ENCODE measurements around the gene SLC10A1.

The SLC10A1 gene

DNA sequence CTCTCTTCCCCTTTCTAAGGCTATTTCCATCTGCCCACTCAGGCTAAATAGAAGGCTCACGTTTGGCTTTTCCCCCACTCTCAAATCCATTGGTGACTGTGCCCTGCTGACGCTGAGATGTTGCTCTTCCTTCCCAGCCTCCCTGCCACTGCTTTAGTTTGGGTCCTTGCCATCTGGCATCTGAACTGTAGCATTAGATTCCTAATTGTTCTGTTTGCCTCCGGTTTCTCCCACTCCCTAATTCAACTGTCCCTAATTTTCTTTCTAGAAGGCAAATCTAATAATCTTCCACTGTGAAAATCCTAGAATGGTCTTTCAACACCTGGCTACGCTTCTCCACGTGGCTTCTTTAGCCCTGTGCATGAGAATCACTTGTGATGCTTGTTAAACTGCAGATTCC is 44.6 kb upstream of the SLC10A1 start:
- no peak overlapping the region for H3K4me3 ChIP-seq (replicated peaks; ENCODE audit: low read depth, low read length)
- DNase-seq (ENCODE audit: extremely low read depth, insufficient read length): no peak
- H3K27me3 ChIP-seq (replicated peaks; ENCODE audit: control insufficient read depth, insufficient read depth, low read length): no peaks in the 10 kb centered on the region; the same call in 1 of the 2 replicates
- TF ChIP-seq, protein P1, sequence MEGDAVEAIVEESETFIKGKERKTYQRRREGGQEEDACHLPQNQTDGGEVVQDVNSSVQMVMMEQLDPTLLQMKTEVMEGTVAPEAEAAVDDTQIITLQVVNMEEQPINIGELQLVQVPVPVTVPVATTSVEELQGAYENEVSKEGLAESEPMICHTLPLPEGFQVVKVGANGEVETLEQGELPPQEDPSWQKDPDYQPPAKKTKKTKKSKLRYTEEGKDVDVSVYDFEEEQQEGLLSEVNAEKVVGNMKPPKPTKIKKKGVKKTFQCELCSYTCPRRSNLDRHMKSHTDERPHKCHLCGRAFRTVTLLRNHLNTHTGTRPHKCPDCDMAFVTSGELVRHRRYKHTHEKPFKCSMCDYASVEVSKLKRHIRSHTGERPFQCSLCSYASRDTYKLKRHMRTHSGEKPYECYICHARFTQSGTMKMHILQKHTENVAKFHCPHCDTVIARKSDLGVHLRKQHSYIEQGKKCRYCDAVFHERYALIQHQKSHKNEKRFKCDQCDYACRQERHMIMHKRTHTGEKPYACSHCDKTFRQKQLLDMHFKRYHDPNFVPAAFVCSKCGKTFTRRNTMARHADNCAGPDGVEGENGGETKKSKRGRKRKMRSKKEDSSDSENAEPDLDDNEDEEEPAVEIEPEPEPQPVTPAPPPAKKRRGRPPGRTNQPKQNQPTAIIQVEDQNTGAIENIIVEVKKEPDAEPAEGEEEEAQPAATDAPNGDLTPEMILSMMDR (IDR thresholded peaks at IDR 0.05; ENCODE audit: insufficient read depth, low read length, poor library complexity, severe bottlenecking): no peak
- H3K36me3 ChIP-seq (ENCODE audit: control insufficient read depth, insufficient read depth, low read length): no peaks in the 10 kb centered on the region

DNA sequence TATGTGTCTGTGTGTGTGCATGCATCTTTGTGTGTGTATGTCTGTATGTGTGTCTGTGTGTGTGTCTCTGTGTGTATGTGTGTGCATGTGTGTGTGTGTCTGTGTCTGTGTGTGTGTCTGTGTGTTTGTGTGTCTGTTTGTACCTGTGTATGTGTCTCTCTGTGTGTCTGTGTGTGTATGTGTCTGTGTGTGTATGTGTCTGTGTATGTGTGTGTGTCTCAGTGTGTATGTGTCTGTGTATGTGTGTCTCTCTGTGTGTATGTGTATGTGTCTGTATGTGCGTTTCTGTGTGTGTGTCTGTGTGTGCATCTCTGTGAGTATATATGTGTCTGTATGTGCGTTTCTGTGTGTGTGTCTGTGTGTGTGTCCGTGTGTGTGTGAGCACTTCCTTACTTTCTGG is 42.6 kb upstream of the SLC10A1 start:
- Histone ChIP-seq H3K4me3 (replicated peaks; ENCODE audit: low read depth, low read length) (no peak overlapping the region), H3K27me3 (replicated peaks; ENCODE audit: control insufficient read depth, insufficient read depth, low read length) (no peaks in the 10 kb centered on the region; the same call in 1 of the 2 replicates), H3K36me3 (ENCODE audit: control insufficient read depth, insufficient read depth, low read length) (no peaks in the 10 kb centered on the region)
- DNase-seq (ENCODE audit: extremely low read depth, insufficient read length): no peak
- TF ChIP-seq, protein P1 (IDR thresholded peaks at IDR 0.05; ENCODE audit: insufficient read depth, low read length, poor library complexity, severe bottlenecking): no peak

DNA sequence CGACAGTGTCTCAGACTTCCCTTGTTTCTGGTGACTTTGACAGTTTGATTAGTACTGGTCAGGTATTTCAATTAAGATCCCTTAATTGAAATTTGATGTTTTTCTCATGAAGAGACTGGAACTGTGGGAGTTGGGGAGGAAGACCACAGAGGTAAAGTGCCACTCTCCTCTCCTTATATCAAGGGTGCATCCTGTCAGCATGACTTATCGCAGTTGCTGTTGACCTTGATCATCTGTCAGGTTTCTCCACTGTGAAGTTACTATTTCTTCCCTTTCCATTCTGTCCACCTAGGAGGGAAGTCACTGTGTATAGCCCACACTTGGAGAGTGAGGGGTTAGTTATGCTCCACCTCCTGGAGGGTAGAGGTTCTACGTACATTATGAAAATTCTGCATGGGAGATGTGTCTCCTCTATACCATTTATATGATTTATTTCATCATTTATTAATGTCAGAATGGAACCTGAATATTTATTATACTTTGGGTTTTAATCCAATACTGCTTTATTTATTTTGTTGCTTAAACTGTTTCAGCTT is 41.9 kb upstream of the SLC10A1 start:
- Histone ChIP-seq H3K36me3 (ENCODE audit: control insufficient read depth, insufficient read depth, low read length) (no peaks in the 10 kb centered on the region), H3K27me3 (replicated peaks; ENCODE audit: control insufficient read depth, insufficient read depth, low read length) (no peaks in the 10 kb centered on the region; the same call in 1 of the 2 replicates), H3K4me3 (replicated peaks; ENCODE audit: low read depth, low read length) (no peak overlapping the region)
- TF ChIP-seq, protein P1 (IDR thresholded peaks at IDR 0.05; ENCODE audit: insufficient read depth, low read length, poor library complexity, severe bottlenecking): no peak
- DNase-seq (ENCODE audit: extremely low read depth, insufficient read length): no peak

DNA sequence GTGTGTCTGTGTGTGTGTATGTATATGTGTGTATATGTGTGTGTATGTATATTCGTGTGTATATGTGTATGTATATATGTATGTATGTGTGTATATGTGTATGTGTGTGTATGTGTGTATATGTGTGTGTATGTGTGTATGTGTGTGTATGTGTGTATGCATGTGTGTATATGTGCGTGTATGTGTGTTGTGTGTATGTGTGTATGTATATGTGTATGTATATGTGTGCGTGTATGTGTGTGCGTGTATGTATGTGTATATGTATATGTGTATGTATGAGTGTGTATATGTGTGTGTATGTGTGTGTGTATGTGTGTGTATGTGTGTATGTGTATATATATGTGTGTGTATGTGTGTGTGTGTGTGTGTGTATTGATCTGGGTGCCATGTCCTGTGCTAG is 31.8 kb upstream of the SLC10A1 start:
- TF ChIP-seq, protein P1 (IDR thresholded peaks at IDR 0.05; ENCODE audit: insufficient read depth, low read length, poor library complexity, severe bottlenecking): no peak

DNA sequence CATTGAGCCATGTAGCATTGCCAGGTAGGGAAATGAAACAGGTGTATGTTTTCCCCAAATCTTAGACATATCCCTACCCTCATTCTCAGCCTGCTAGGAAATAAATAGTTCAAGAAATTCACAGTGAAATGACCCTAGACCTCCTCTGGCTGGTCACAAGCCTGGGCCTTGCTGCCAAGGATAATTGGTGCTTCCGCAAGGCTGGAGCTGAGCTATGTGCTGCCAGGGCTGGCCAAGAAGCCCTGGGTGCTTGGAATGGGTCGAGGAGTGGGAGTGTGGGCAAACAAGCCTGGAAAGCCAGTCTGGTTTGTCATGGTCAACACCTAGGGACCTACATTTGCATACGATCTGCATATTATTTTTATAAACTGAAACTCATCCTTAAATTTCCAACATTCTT is 31.3 kb upstream of the SLC10A1 start:
- no peak for DNase-seq (ENCODE audit: extremely low read depth, insufficient read length)
- TF ChIP-seq, protein P1 (IDR thresholded peaks at IDR 0.05; ENCODE audit: insufficient read depth, low read length, poor library complexity, severe bottlenecking): no peak
- Histone ChIP-seq H3K4me3 (replicated peaks; ENCODE audit: low read depth, low read length) (no peak overlapping the region), H3K27me3 (replicated peaks; ENCODE audit: control insufficient read depth, insufficient read depth, low read length) (no peaks in the 10 kb centered on the region), H3K36me3 (ENCODE audit: control insufficient read depth, insufficient read depth, low read length) (no peaks in the 10 kb centered on the region)

More for the DNA sequence above, 31.8 kb upstream of the SLC10A1 start:
- H3K27me3 ChIP-seq (replicated peaks; ENCODE audit: control insufficient read depth, insufficient read depth, low read length): no peaks in the 10 kb centered on the region
- H3K36me3 ChIP-seq (ENCODE audit: control insufficient read depth, insufficient read depth, low read length): no peaks in the 10 kb centered on the region
- no peak overlapping the region for H3K4me3 ChIP-seq (replicated peaks; ENCODE audit: low read depth, low read length)
- DNase-seq (ENCODE audit: extremely low read depth, insufficient read length): no peak

DNA sequence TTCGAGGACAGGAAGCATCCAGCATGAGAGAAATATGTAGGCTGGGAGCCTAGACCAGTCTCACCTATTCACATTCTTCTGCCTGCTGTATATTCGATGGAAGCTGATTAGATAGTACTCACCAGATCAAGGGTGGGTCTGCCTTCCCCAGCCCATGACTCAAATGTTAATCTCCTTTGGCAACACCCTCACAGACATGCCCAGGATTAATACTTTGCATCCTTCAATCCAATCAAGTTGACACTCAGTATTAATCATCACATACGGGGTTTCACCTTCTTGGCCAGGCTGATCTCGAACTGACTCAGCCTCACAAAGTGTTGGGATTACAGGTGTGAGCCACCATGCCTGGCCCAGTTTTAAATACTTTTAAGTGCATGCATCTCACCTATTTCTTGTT is 30.5 kb upstream of the SLC10A1 start:
- no peaks in the 10 kb centered on the region for H3K36me3 ChIP-seq (ENCODE audit: control insufficient read depth, insufficient read depth, low read length)
- no peak overlapping the region for H3K4me3 ChIP-seq (replicated peaks; ENCODE audit: low read depth, low read length)
- DNase-seq (ENCODE audit: extremely low read depth, insufficient read length): no peak
- H3K27me3 ChIP-seq (replicated peaks; ENCODE audit: control insufficient read depth, insufficient read depth, low read length): no peaks in the 10 kb centered on the region
- TF ChIP-seq, protein P1 (IDR thresholded peaks at IDR 0.05; ENCODE audit: insufficient read depth, low read length, poor library complexity, severe bottlenecking): no peak
